K562 (cell line): ENCODE data around the gene ASPHD1. TPM values are rescaled to one million over a fixed set of nuclear protein-coding genes. Genes with fewer than 3 reads are reported as not detected.

Experiments used
- ATAC-seq: fragments of 200-7000 bp; cut with Tn5 transposase; 3 replicates; pipeline ENCODE4 v1.9.1; 2020; ENCODE audit warnings: moderate library complexity
- BruUV-seq: library from RNA; stranded (reverse); fragments of 400-500 nt; replicated peaks from 2 replicates; lab custom pipeline; 2021; lab: Mats Ljungman, UMichigan
- CTCF ChIA-PET: fragments of 300-600 bp; formaldehyde crosslinking; extraction: SDS; loops from one replicate; lab custom pipeline; 2021; ENCODE audit warnings: low intra/inter-chr PET ratio; lab: Yijun Ruan, JAX
- POLR2A ChIA-PET: fragments of 300-600, 350-650 bp; sonication (Branson Sonifier 250); formaldehyde crosslinking; extraction: SDS; loops from one replicate; lab custom pipeline; 2021; ENCODE audit warnings: antibody characterized with exemption, inconsistent platforms; lab: Yijun Ruan, JAX
- DNase-seq, 4 experiments: peaks; one replicate each; pipeline versions ENCODE4 v3.0.0 to v3.0.0-alpha.2; 2011 to 2018; ENCODE audit warnings: low spot score in 3 of 4, mixed read lengths in 3 of 4; ENCODE audit errors: extremely low read depth in 1 of 4
- FAIRE-seq: peaks from 2 replicates; lab custom pipeline; 2011; peaks lifted over from hg19 to GRCh38; lab: Jason Lieb, UNC
- H2AFZ ChIP-seq: 2 replicates; pipeline ENCODE4 v1.6.0; 2011; ENCODE audit warnings: low read depth, low read length, control low read depth, inconsistent platforms
- H3K27ac ChIP-seq: fragments of 200-600 bp; 3 replicates; pipeline ENCODE4 v1.8.0; 2011; ENCODE audit warnings: low read depth, mild to moderate bottlenecking, control low read depth, inconsistent platforms, low read length, moderate library complexity, mixed read lengths; ENCODE audit errors: extremely low read depth
- H3K27me3 ChIP-seq, 2 experiments: fragments of 300-600 bp in 1 of 2; 2 replicates in 1 of 2; 3 replicates in 1 of 2; pipeline versions ENCODE4 v1.6.0 to v1.8.0; 2011; ENCODE audit warnings: inconsistent platforms in 2 of 2, low read length in 2 of 2, mild to moderate bottlenecking in 1 of 2, mixed read lengths in 1 of 2, moderate library complexity in 1 of 2; ENCODE audit not compliant: control insufficient read depth in 2 of 2, insufficient read depth in 2 of 2
- H3K36me3 ChIP-seq: fragments of 300-600 bp; 3 replicates; pipeline ENCODE4 v1.8.0; 2011; ENCODE audit warnings: mild to moderate bottlenecking, low read length, inconsistent platforms; ENCODE audit not compliant: control insufficient read depth, insufficient read depth
- H3K4me1 ChIP-seq, 2 experiments: fragments of 200-600 bp in 1 of 2; replicated peaks in 1 of 2; 2 replicates in 1 of 2; 3 replicates in 1 of 2; pipeline versions ENCODE4 v1.5.1 to v1.8.0; 2011; ENCODE audit warnings: inconsistent platforms in 2 of 2, low read length in 2 of 2, mild to moderate bottlenecking in 1 of 2, mixed read lengths in 1 of 2, moderate library complexity in 1 of 2; ENCODE audit not compliant: control insufficient read depth in 2 of 2, insufficient read depth in 2 of 2
- H3K4me2 ChIP-seq: 2 replicates; pipeline ENCODE4 v1.6.1; 2011; ENCODE audit warnings: low read length, control low read depth, inconsistent platforms, mixed read lengths; ENCODE audit not compliant: insufficient read depth
- H3K4me3 ChIP-seq: fragments of 200-600 bp; sonication (generic), shearing (Covaris generic); 2 replicates; pipeline ENCODE4 v1.5.1; 2016; ENCODE audit warnings: control low read depth, inconsistent platforms
- H3K79me2 ChIP-seq: fragments of 200-600 bp; 3 replicates; pipeline ENCODE4 v1.8.0; 2011; ENCODE audit warnings: low read length, inconsistent platforms; ENCODE audit not compliant: control insufficient read depth, insufficient read depth
- H3K9ac ChIP-seq, 2 experiments: 2 replicates each; pipeline versions ENCODE4 v1.6.0 to v1.6.1; 2011; ENCODE audit warnings: low read depth in 2 of 2, low read length in 2 of 2, control low read depth in 1 of 2, inconsistent platforms in 1 of 2, mild to moderate bottlenecking in 1 of 2, mixed read lengths in 1 of 2; ENCODE audit not compliant: insufficient read depth in 1 of 2
- H3K9me1 ChIP-seq: one replicate; pipeline ENCODE4 v1.6.0; 2011; ENCODE audit warnings: inconsistent platforms, mild to moderate bottlenecking, low read length, moderate library complexity; ENCODE audit not compliant: control insufficient read depth, insufficient read depth
- H3K9me3 ChIP-seq: replicated peaks from 2 replicates; pipeline ENCODE4 v1.5.1; 2011; ENCODE audit warnings: low read depth, low read length, inconsistent platforms; ENCODE audit not compliant: control insufficient read depth, insufficient read depth
- H4K20me1 ChIP-seq: replicated peaks from 2 replicates; pipeline ENCODE4 v1.6.1; 2011; ENCODE audit warnings: low read length, inconsistent platforms, mixed read lengths; ENCODE audit not compliant: control insufficient read depth, insufficient read depth
- BRD4 ChIP-seq: fragments of 200-600 bp; sonication (generic); IDR thresholded peaks from 2 replicates; pipeline ENCODE4 v1.6.1; 2017; ENCODE audit warnings: inconsistent platforms
- CEBPB ChIP-seq: fragments of 450-650 bp; IDR thresholded peaks from 2 replicates; pipeline ENCODE4 v1.6.1; 2016; ENCODE audit warnings: missing genetic modification characterization, missing compliant biosample characterization
- HDGF ChIP-seq: fragments of 450-650 bp; IDR thresholded peaks from 2 replicates; pipeline ENCODE4 v1.6.1; 2016
- NEUROD1 ChIP-seq: fragments of 150-350 bp; IDR thresholded peaks from 2 replicates; pipeline ENCODE4 v1.6.1; 2014; ENCODE audit warnings: borderline replicate concordance, low read length, low read depth; ENCODE audit not compliant: partially characterized antibody
- NFIC ChIP-seq: fragments of 450-650 bp; IDR thresholded peaks from 2 replicates; pipeline ENCODE4 v1.6.1; 2017; ENCODE audit warnings: mild to moderate bottlenecking, inconsistent platforms
- NR1H2 ChIP-seq: sonication (generic); formaldehyde crosslinking; IDR thresholded peaks from 2 replicates; pipeline ENCODE4 v1.4.0; 2020; ENCODE audit warnings: mild to moderate bottlenecking, missing genetic modification reagents
- PCBP1 ChIP-seq: fragments of 200-400 bp; formaldehyde crosslinking; IDR thresholded peaks from 2 replicates; pipeline ENCODE4 v1.6.1; 2018; ENCODE audit warnings: mild to moderate bottlenecking, low read depth, low read length; ENCODE audit not compliant: poor library complexity, severe bottlenecking
- POLR2AphosphoS2 ChIP-seq: IDR thresholded peaks from 2 replicates; pipeline ENCODE4 v1.6.1; 2012; ENCODE audit warnings: low read length, improper control_type of control experiment
- PRPF4 ChIP-seq: fragments of 200-400 bp; formaldehyde crosslinking; IDR thresholded peaks from one replicate; pipeline ENCODE4 v1.6.1; 2017; ENCODE audit warnings: low read length, low read depth, mild to moderate bottlenecking; ENCODE audit not compliant: insufficient read depth, poor library complexity, severe bottlenecking
- SRSF9 ChIP-seq: fragments of 200-400 bp; formaldehyde crosslinking; IDR thresholded peaks from 2 replicates; pipeline ENCODE4 v1.6.1; 2017; ENCODE audit warnings: low read depth, low read length, borderline replicate concordance
- WGBS: fragments of 100-300 bp; shearing (Covaris generic); methylation state at CpG from one replicate; pipeline ENCODE4 v1.1.6; 2016; ENCODE audit warnings: low coverage, mixed read lengths; ENCODE audit not compliant: insufficient coverage; ENCODE audit errors: missing lambda C conversion rate; 5-methylcytosine and 5-hydroxymethylcytosine counted together
- in situ Hi-C: fragments of 300-500 bp; cut with MboI; formaldehyde crosslinking; loops from 4 replicates; pipeline ENCODE4 v1.15.0; 2018; ENCODE audit warnings: inconsistent platforms, mixed read lengths
- intact Hi-C: fragments of 100-400 bp; cut with micrococcal nuclease; formaldehyde crosslinking; loops from 2 replicates; pipeline ENCODE4 v1.14.2; 2022
- polyA plus RNA-seq, 8 experiments: library from polyadenylated mRNA; depleted of rRNA in 4 of 8; stranded (reverse) in 5 of 8; unstranded in 3 of 8; fragments of >200 nt; fragmentation: Nextera tagmentation in 2 of 8; fragmentation: Illumina TruSeq in 1 of 8; extraction: Ambion mirVana in 2 of 8; extraction: Trizol in 1 of 8; gene quantifications; 2 replicates each; pipeline versions ENCODE4 v1.2.1 to v1.2.3, GENCODE V29; 2011 to 2014; ENCODE audit warnings: inconsistent platforms in 1 of 8, missing spikeins in 1 of 8
- total RNA-seq, 7 experiments: library from RNA; depleted of rRNA in 6 of 7; stranded (reverse); fragments of >200 nt in 6 of 7; fragmentation: Illumina TruSeq in 2 of 7; extraction: Trizol in 2 of 7; gene quantifications; 2 replicates each; pipeline versions ENCODE4 v1.2.1 to v1.2.3, GENCODE V29; 2011 to 2021; ENCODE audit warnings: low replicate concordance in 1 of 7
- TF ChIP-seq, protein P1 (sequence below), 2 experiments: IDR thresholded peaks; 2 replicates each; pipeline ENCODE4 v1.6.1; 2012; ENCODE audit warnings: improper control_type of control experiment in 2 of 2, low read depth in 2 of 2, low read length in 2 of 2, borderline replicate concordance in 1 of 2
- TF ChIP-seq, protein P2 (sequence below): fragments of 200-800 bp; sonication (Bioruptor generic); IDR thresholded peaks from 2 replicates; pipeline ENCODE4 v1.6.1; 2017; ENCODE audit warnings: missing genetic modification characterization, missing compliant biosample characterization
- TF ChIP-seq, protein P3 (sequence below): sonication (generic); formaldehyde crosslinking; IDR thresholded peaks from 2 replicates; pipeline ENCODE4 v1.8.0; 2022; ENCODE audit warnings: missing genetic modification reagents, mild to moderate bottlenecking, moderate library complexity, borderline replicate concordance
- TF ChIP-seq, protein P4 (sequence below): fragments of 450-650 bp; formaldehyde crosslinking; IDR thresholded peaks from 2 replicates; pipeline ENCODE4 v1.4.0; 2022; ENCODE audit warnings: mild to moderate bottlenecking, moderate library complexity

Gene ASPHD1
- total and polyA plus RNA-seq, 9 of the 15 experiments (the other 6 are each of a cell fraction or from before 2014, with no cell fraction given) = 0.03 to 0.70 (median 0.24) TPM; not detected in 5

DNA sequence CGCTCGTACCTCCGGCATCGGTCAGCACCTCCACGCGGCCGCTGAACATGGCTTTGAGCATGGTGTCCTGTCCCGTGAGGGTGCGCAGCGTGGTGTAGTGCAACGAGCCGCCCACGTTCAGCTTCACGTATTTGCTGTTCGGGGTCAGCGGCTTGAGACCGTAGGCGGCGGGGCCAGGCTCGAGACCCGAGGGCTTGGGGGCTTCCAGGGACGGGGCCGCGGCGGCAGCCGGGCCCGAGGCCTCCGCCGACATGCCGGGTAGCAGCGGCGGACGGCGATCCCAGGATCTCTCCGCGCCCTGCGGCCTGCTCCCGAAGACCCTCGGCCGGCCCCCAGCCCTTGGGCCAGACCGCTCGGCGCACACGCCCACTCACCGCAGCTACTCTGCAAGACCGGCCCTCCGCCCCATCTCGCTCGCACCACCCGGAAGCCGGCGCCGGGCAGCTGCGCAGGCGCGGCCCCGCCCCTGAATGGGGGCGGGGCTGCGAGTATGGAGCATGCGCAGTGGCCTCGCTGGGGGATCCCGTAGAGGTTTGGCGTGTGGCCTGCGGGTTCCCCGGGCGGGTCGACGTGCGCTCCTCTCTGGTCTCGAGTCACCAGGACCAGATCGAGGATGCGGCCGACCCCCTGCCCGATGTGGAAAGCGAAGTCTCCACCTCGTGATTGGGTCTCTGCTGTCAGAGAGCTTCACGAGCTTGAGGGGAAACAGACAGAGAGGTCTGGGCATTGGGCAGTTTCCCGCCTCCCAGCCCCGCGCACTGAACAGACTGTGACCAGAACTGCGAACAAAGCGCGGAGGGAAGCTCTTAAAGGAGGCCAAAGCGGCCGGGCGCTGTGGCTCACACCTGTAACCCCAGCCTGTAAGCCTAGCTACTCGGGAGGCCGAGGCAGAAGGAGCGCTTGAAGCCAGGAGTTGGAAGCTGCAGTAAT lies 25.8 kb downstream of the ASPHD1 start, which contains the start of gene KCTD13:
Gene KCTD13, minus strand, starts transcription at position 446 of the 930 bp plus-strand sequence. Its CDS starts 193 bp downstream, at position 253.
- CTCF ChIA-PET = interaction anchor here (0.6 kb wide), 1 partner anchor 263 kb away, joined by 4 read pairs; the partner anchor contains the start of gene SPN
- in situ Hi-C loops = no loop called here
- Histone ChIP-seq H3K27me3 (no peaks in the 10 kb centered on the region), H3K4me3 (peak within 1 kb of the TSS; percentile 91), H3K27ac (peak within 1 kb of the TSS; percentile 93), H3K9me3 (no peaks in the 10 kb centered on the region), H4K20me1 (no peaks in the 10 kb centered on the region), H3K36me3 (peaks cover 21% of the 10 kb centered on the region; the same call in 2 of the 3 replicates), H3K4me2 (peak within 1 kb of the TSS; percentile 86), H2AFZ (peak within 1 kb of the TSS; percentile 100), H3K9ac (peak within 1 kb of the TSS; percentile 91 to 94), H3K4me1 (peaks cover 13 to 29% of the 10 kb centered on the region in 2 experiments; a peak in 4 of 5 replicates), H3K79me2 (peaks cover 27% of the 10 kb centered on the region), H3K9me1 (no peaks in the 10 kb centered on the region)
- DNase-seq (peak; percentile 87 to 99 (median 98)), ATAC-seq (peak; percentile 97), FAIRE-seq (peak; percentile 74)
- intact Hi-C loops = loop anchor here (1.0 to 5.0 kb wide), 3 partner anchors 17 to 71 kb away; partner anchors contain the start of genes HIRIP3, INO80E and TMEM219
- POLR2A ChIA-PET = interaction anchor here (0.6 to 3.0 kb wide), 11 partner anchors 9 to 1160 kb away, joined by 3 to 17 read pairs (median 4); no protein-coding TSS in a partner anchor
- no TSS peak for BruUV-seq
- WGBS = under 1% methylated on average over 62 of the region's 89 CpGs
- TF ChIP-seq BRD4 (no peak), CEBPB (no peak), HDGF (no peak), PCBP1 (peak; percentile 67), NEUROD1 (peak; percentile 8), NR1H2 (CRISPR knock-in tag) (no peak), SRSF9 (no peak), POLR2AphosphoS2 (peak; percentile 64; the same call in 1 of the 2 replicates), PRPF4 (no peak), NFIC (peak; percentile 69)
- TF ChIP-seq, protein P1, sequence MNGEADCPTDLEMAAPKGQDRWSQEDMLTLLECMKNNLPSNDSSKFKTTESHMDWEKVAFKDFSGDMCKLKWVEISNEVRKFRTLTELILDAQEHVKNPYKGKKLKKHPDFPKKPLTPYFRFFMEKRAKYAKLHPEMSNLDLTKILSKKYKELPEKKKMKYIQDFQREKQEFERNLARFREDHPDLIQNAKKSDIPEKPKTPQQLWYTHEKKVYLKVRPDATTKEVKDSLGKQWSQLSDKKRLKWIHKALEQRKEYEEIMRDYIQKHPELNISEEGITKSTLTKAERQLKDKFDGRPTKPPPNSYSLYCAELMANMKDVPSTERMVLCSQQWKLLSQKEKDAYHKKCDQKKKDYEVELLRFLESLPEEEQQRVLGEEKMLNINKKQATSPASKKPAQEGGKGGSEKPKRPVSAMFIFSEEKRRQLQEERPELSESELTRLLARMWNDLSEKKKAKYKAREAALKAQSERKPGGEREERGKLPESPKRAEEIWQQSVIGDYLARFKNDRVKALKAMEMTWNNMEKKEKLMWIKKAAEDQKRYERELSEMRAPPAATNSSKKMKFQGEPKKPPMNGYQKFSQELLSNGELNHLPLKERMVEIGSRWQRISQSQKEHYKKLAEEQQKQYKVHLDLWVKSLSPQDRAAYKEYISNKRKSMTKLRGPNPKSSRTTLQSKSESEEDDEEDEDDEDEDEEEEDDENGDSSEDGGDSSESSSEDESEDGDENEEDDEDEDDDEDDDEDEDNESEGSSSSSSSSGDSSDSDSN (IDR thresholded peaks at IDR 0.05; ENCODE audit: borderline replicate concordance in 1 of 2, low read depth in 2 of 2, low read length in 2 of 2) = no peak
- TF ChIP-seq, protein P2, sequence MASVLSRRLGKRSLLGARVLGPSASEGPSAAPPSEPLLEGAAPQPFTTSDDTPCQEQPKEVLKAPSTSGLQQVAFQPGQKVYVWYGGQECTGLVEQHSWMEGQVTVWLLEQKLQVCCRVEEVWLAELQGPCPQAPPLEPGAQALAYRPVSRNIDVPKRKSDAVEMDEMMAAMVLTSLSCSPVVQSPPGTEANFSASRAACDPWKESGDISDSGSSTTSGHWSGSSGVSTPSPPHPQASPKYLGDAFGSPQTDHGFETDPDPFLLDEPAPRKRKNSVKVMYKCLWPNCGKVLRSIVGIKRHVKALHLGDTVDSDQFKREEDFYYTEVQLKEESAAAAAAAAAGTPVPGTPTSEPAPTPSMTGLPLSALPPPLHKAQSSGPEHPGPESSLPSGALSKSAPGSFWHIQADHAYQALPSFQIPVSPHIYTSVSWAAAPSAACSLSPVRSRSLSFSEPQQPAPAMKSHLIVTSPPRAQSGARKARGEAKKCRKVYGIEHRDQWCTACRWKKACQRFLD (CRISPR knock-in tag) = no peak; the same call in 1 of the 2 replicates
- TF ChIP-seq, protein P3, sequence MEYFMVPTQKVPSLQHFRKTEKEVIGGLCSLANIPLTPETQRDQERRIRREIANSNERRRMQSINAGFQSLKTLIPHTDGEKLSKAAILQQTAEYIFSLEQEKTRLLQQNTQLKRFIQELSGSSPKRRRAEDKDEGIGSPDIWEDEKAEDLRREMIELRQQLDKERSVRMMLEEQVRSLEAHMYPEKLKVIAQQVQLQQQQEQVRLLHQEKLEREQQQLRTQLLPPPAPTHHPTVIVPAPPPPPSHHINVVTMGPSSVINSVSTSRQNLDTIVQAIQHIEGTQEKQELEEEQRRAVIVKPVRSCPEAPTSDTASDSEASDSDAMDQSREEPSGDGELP (CRISPR knock-in tag) = peak; percentile 53; the same call in 1 of the 2 replicates
- TF ChIP-seq, protein P4, sequence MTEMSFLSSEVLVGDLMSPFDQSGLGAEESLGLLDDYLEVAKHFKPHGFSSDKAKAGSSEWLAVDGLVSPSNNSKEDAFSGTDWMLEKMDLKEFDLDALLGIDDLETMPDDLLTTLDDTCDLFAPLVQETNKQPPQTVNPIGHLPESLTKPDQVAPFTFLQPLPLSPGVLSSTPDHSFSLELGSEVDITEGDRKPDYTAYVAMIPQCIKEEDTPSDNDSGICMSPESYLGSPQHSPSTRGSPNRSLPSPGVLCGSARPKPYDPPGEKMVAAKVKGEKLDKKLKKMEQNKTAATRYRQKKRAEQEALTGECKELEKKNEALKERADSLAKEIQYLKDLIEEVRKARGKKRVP = no peak
